ENCODE measurements around the gene GLCCI1.

The GLCCI1 gene

GRCh38 chr7:8128449-8129317, 160.1 kb downstream of the GLCCI1 start:
- H3K4me3 ChIP-seq (ENCODE audit: low read depth, low read length), result no peak overlapping the region
- TF ChIP-seq CTCF (IDR thresholded peaks at IDR 0.05; ENCODE audit: insufficient read depth, low read length, missing control alignments), result no peak
- CTCF ChIA-PET, result no interaction called here
- no peak for DNase-seq (ENCODE audit: low read depth, low spot score)
- POLR2A ChIA-PET, result no interaction called here

- no peak for TF ChIP-seq CTCF (IDR thresholded peaks at IDR 0.05; ENCODE audit: insufficient read depth, low read length, missing control alignments)
- ChIA-PET POLR2A (no interaction called here), CTCF (no interaction called here)
- H3K4me3 ChIP-seq (ENCODE audit: low read depth, low read length), result no peak overlapping the region
- no peak for DNase-seq (ENCODE audit: low read depth, low spot score)
These were observed 160.7 kb downstream of the GLCCI1 start for GRCh38 chr7:8129318-8129659.

- H3K4me3 ChIP-seq (ENCODE audit: low read depth, low read length), result no peak overlapping the region
- TF ChIP-seq CTCF (IDR thresholded peaks at IDR 0.05; ENCODE audit: insufficient read depth, low read length, missing control alignments), result no peak
- ChIA-PET POLR2A (no interaction called here), CTCF (no interaction called here)
- DNase-seq (ENCODE audit: low read depth, low spot score), result no peak
These were observed 162.1 kb downstream of the GLCCI1 start for GRCh38 chr7:8130663-8131062.

- no peak for DNase-seq (ENCODE audit: low read depth, low spot score)
- ChIA-PET CTCF (no interaction called here), POLR2A (no interaction called here)
- no peak for TF ChIP-seq CTCF (IDR thresholded peaks at IDR 0.05; ENCODE audit: insufficient read depth, low read length, missing control alignments)
- no peak overlapping the region for H3K4me3 ChIP-seq (ENCODE audit: low read depth, low read length)
These were observed 163.4 kb downstream of the GLCCI1 start for GRCh38 chr7:8131694-8132605.

DNA sequence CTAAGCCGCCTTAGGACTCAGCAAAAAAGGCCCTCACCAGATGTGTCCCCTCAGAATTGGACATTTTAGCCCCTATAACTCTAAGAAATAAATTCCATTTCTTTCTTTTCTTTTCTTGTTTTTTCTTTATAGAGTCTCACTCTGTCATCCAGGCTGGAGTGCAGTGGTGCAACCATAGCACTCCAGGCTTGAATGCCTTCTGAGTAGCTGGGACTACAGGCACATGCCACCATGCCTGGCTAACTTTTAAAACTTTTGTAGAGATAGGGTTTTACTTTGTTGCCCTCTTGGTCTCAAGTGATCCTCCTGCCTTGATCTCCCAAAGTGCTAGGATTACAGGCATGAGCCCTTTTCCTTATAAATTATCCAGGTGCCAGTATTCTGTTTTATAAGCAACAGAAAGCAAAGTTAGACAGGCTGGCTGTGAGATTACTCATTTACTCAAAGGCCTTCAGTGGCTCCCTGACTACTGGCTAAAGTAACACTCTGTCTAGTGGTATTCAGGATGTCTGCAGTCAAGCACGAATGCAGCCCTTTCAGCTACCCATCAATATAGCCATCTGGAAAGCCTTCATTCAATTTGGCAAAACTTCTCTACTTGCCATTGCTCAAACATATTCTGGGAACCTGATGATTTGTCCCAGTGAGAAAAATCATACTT, 164.7 kb downstream of the GLCCI1 start:
- DNase-seq (ENCODE audit: low read depth, low spot score), result no peak
- ChIA-PET POLR2A (no interaction called here), CTCF (no interaction called here)
- H3K4me3 ChIP-seq (ENCODE audit: low read depth, low read length), result no peak overlapping the region
- no peak for TF ChIP-seq CTCF (IDR thresholded peaks at IDR 0.05; ENCODE audit: insufficient read depth, low read length, missing control alignments)
